Left forelimb (tissue), 1 donor: ENCODE data around the gene B9D2.
"Not testable (repeated sequence)": the region's sequence is repeated elsewhere in the genome, so short reads cannot be mapped to it uniquely, and the experiment has no call there.

Experiments
- DNase-seq: peaks from one replicate; pipeline ENCODE4 v3.0.0-alpha.2; 2018; ENCODE audit warnings: low spot score

B9D2 gene

GRCh38 chr19:41363753-41364523 is at the start of gene B9D2:
TSS of gene B9D2 (minus strand) at chr19:41364149. CDS start at chr19:41363519, 630 bp downstream.
- peak; percentile 98 for DNase-seq

- DNase-seq, result no peak
Observed at GRCh38 chr19:41412953-41413352, 49.0 kb upstream of the B9D2 start.

GRCh38 chr19:41411968-41412265 is 48.0 kb upstream of the B9D2 start:
- no peak for DNase-seq

- DNase-seq, result no peak
Observed at GRCh38 chr19:41411100-41411967, 47.4 kb upstream of the B9D2 start.

GRCh38 chr19:41410336-41411054 is 46.5 kb upstream of the B9D2 start:
- DNase-seq, result no peak

- DNase-seq, result no peak
Observed at GRCh38 chr19:41409288-41409687, 45.3 kb upstream of the B9D2 start.

GRCh38 chr19:41408846-41409245 is 44.9 kb upstream of the B9D2 start:
- not testable (repeated sequence) for DNase-seq

- no peak for DNase-seq
Observed at GRCh38 chr19:41408256-41408655, 44.3 kb upstream of the B9D2 start.

- DNase-seq, result no peak
Observed at GRCh38 chr19:41407271-41407670, 43.3 kb upstream of the B9D2 start.

- DNase-seq, result no peak
Observed at GRCh38 chr19:41405776-41406175, 41.8 kb upstream of the B9D2 start.

- DNase-seq, result no peak
Observed at GRCh38 chr19:41403181-41403970, 39.4 kb upstream of the B9D2 start.

GRCh38 chr19:41402010-41402409 is 38.1 kb upstream of the B9D2 start:
- no peak for DNase-seq

GRCh38 chr19:41401483-41401882 is 37.5 kb upstream of the B9D2 start:
- DNase-seq, result no peak

GRCh38 chr19:41399525-41399924 is 35.6 kb upstream of the B9D2 start:
- no peak for DNase-seq

- DNase-seq, result no peak
Observed at GRCh38 chr19:41399091-41399490, 35.1 kb upstream of the B9D2 start.

- DNase-seq, result no peak
Observed at GRCh38 chr19:41398598-41398997, 34.6 kb upstream of the B9D2 start.

GRCh38 chr19:41398050-41398418 is 34.1 kb upstream of the B9D2 start:
- DNase-seq, result no peak

- DNase-seq, result peak; percentile 98
Observed at GRCh38 chr19:41397086-41398049, 33.4 kb upstream of the B9D2 start, which contains the start of the genes BCKDHA and EXOSC5. TSS of gene BCKDHA (plus strand) at chr19:41397818. CDS start at chr19:41397828, 10 bp downstream. TSS of gene EXOSC5 (minus strand) at chr19:41397359. CDS start at chr19:41397328, 31 bp downstream.

GRCh38 chr19:41395355-41395754 is 31.4 kb upstream of the B9D2 start:
- no peak for DNase-seq

GRCh38 chr19:41392775-41393174 is 28.8 kb upstream of the B9D2 start:
- DNase-seq, result no peak
